ENCODE results near the gene SPATS1.

The SPATS1 gene

GRCh38 chr6:44390158-44390683 lies 47.8 kb downstream of the SPATS1 start:
- DNase-seq (ENCODE audit: low read depth) = no peak
